Nephron progenitor cell (in vitro differentiated cells): Measurements from ENCODE around the gene BPNT1.

ENCODE experiments used
- DNase-seq: peaks from one replicate; pipeline ENCODE4 v3.0.0; 2021
- H3K27ac Mint-ChIP-seq: 2 replicates; pipeline ENCODE4 v1.8.0; 2021; ENCODE audit warnings: mild to moderate bottlenecking, moderate library complexity, mixed read lengths
- H3K27me3 Mint-ChIP-seq: 2 replicates; pipeline ENCODE4 v1.8.0; 2021; ENCODE audit warnings: mild to moderate bottlenecking, low read depth, mixed read lengths; ENCODE audit not compliant: poor library complexity
- H3K36me3 Mint-ChIP-seq: 2 replicates; pipeline ENCODE4 v1.8.0; 2021; ENCODE audit warnings: low read depth, mixed read lengths
- H3K4me1 Mint-ChIP-seq: 2 replicates; pipeline ENCODE4 v1.8.0; 2021; ENCODE audit warnings: mixed read lengths
- H3K4me3 Mint-ChIP-seq: 2 replicates; pipeline ENCODE4 v1.8.0; 2021; ENCODE audit warnings: mild to moderate bottlenecking, moderate library complexity, mixed read lengths
- H3K9me3 Mint-ChIP-seq: 2 replicates; pipeline ENCODE4 v1.8.0; 2021; ENCODE audit warnings: mild to moderate bottlenecking, moderate library complexity, mixed read lengths
- CTCF ChIP-seq: fragments of 200-600 bp; sonication (generic); IDR thresholded peaks from 2 replicates; pipeline ENCODE4 v1.5.0; 2021; ENCODE audit warnings: antibody characterized with exemption

Gene BPNT1

GRCh38 chr1:220089650-220090556 lies at the start of gene BPNT1:
Gene BPNT1 (minus strand): TSS chr1:220089788. CDS start chr1:220079846, 9,942 bp downstream.
- H3K36me3 Mint-ChIP-seq: peaks cover 10% of the 10 kb centered on the region
- peak within 1 kb of the TSS; percentile 64 for H3K27ac Mint-ChIP-seq
- peaks cover 4% of the 10 kb centered on the region for H3K9me3 Mint-ChIP-seq
- no peak for TF ChIP-seq CTCF
- H3K27me3 Mint-ChIP-seq: peaks cover 6% of the 10 kb centered on the region
- peaks cover 7% of the 10 kb centered on the region for H3K4me1 Mint-ChIP-seq
- peak within 1 kb of the TSS; percentile 98 for H3K4me3 Mint-ChIP-seq
- peak; percentile 96 for DNase-seq

- H3K27ac Mint-ChIP-seq: no peak overlapping the region
- H3K4me3 Mint-ChIP-seq: no peak overlapping the region
- no peaks in the 10 kb centered on the region for H3K27me3 Mint-ChIP-seq
- peaks cover 84% of the 10 kb centered on the region for H3K36me3 Mint-ChIP-seq
- H3K4me1 Mint-ChIP-seq: no peaks in the 10 kb centered on the region
- no peaks in the 10 kb centered on the region for H3K9me3 Mint-ChIP-seq
- TF ChIP-seq CTCF: no peak
- no peak for DNase-seq
Measured at GRCh38 chr1:220137019-220137786, 47.6 kb upstream of the BPNT1 start.

GRCh38 chr1:220135755-220136154 lies 46.2 kb upstream of the BPNT1 start:
- Mint-ChIP-seq H3K4me3 (no peak overlapping the region), H3K27ac (no peak overlapping the region), H3K36me3 (peaks cover 76% of the 10 kb centered on the region), H3K9me3 (no peaks in the 10 kb centered on the region), H3K4me1 (no peaks in the 10 kb centered on the region), H3K27me3 (no peaks in the 10 kb centered on the region)
- no peak for DNase-seq
- no peak for TF ChIP-seq CTCF

- no peak overlapping the region for H3K27ac Mint-ChIP-seq
- DNase-seq: no peak
- TF ChIP-seq CTCF: no peak
- no peak overlapping the region for H3K4me3 Mint-ChIP-seq
- H3K4me1 Mint-ChIP-seq: no peaks in the 10 kb centered on the region
- peaks cover 71% of the 10 kb centered on the region for H3K36me3 Mint-ChIP-seq
- H3K27me3 Mint-ChIP-seq: no peaks in the 10 kb centered on the region
- no peaks in the 10 kb centered on the region for H3K9me3 Mint-ChIP-seq
Measured at GRCh38 chr1:220129479-220130210, 40.1 kb upstream of the BPNT1 start.

GRCh38 chr1:220127076-220127475 lies 37.5 kb upstream of the BPNT1 start:
- DNase-seq: no peak
- Mint-ChIP-seq H3K4me3 (no peak overlapping the region), H3K36me3 (peaks cover 50% of the 10 kb centered on the region), H3K9me3 (no peaks in the 10 kb centered on the region), H3K27me3 (no peaks in the 10 kb centered on the region), H3K27ac (no peak overlapping the region), H3K4me1 (no peaks in the 10 kb centered on the region)
- TF ChIP-seq CTCF: no peak
